ENCODE measurements around the gene PANK3.
"Not testable (repeated sequence)": the region's sequence is repeated elsewhere in the genome, so short reads cannot be mapped to it uniquely, and the experiment has no call there.

Gene PANK3

DNA sequence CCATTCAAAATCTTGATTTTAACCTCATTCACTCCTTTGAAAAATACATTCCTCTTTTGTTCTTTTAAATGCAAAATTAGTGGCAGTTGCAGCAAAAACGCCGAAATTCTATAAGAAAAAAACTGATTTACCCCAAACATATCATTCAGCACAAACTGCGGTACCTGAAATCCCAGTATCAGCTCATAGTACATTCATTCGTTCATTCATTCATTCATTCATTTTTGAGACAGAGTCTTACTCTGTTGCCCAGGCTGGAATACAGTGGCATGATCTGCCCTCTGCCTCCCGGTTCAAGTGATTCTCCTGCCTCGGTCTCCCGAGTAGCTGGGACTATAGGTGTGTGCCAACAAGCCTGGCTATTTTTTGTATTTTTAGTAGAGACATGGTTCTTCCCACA, 29.6 kb downstream of the PANK3 start:
- no peak for DNase-seq

DNA sequence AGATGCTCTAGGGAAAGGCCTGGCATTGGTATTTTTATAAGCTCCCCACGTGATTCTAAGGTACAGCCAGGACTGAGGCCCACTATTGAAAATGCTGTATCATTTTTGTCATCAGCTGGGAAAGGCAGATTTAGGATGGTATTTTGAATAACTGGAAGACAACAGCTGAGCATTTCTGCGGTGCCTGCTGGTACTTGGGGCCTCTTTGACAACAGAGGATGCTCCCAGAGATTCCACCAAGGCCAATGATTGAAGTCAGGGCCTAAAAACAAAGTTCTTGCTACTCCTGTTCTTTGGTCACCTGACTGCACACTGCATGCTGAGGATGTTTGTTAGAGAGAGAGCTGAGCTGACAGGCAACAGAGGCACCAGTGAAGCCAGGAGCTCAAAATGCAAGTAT, 42.0 kb downstream of the PANK3 start:
- no peak for DNase-seq

DNA sequence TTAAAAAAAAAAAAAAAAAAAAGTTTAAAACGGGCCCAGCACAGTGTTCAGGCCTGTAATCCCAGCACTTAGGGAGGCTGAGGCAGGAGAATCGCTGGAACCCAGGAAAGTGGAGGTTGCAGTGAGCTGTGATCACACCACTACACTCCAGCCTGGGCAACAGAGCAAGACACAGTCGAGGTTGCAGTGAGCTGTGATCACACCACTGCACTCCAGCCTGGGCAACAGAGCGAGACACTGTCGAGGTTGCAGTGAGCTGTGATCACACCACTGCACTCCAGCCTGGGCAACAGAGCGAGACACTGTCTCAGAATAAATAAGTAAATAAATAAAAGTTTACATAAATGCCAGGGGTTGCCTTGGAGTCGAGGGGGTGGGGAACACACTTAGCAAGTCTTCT, 44.8 kb downstream of the PANK3 start:
- DNase-seq: not testable (repeated sequence)

DNA sequence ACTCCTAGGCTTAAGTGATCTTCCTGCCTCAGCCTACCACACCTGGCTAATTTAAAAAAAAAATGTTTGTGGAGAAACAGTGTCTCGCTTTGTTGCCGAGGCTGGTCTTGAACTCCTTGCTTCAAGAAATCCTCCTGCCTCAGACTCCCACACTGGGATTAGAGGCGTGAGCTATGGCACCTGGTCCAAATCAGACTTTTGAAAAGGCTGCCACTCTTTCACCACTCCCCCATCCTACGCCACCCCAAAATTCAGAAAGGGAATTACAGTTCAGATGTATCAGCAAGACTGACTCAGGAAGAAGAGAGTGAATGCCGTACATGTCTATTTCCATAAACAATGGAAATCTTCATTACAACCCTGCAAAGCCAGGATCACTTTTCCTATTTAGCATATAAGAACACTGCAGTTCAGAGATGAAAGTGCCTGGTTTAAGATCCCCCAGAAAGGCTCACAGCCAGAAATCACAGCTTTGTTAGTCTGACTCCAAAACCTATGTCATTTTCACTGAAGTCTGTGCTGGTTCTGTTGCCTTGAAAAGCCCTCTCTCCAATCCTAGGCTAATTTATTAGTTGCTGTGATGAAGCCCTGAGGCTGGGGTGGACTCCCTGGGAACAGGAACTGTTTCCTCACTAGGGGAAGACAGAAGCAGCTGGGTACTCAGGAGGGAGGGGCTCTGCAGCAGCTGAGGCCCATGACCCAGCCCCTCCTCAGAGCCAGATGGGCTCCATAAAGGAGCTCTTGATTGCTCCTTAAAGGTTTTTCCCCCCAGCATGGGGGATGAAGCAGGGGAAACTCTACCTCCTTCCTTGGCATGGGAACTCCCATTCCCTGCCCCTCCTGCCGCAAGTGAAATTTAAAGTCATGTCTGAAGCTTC, 46.9 kb downstream of the PANK3 start:
- no peak for DNase-seq

DNA sequence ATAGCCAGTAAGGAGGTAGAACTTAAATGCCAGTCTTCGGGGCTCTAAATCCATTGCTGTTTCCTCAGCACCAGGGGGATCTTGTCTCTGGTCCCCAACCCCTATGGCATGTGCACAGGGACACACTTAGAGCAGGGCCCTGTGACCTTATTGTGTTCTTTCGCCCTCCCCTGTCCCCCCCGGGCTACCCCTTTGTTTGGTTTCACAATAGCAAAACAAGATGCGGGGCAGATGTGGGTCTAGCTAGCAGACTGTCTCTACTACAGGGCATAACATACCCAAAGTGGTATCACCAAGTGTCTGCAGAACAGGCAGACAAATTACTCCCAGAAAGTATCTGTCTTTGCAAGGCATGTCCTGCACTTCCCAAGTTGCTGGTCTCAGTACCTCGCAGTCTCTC, 48.0 kb downstream of the PANK3 start:
- DNase-seq: no peak

DNA sequence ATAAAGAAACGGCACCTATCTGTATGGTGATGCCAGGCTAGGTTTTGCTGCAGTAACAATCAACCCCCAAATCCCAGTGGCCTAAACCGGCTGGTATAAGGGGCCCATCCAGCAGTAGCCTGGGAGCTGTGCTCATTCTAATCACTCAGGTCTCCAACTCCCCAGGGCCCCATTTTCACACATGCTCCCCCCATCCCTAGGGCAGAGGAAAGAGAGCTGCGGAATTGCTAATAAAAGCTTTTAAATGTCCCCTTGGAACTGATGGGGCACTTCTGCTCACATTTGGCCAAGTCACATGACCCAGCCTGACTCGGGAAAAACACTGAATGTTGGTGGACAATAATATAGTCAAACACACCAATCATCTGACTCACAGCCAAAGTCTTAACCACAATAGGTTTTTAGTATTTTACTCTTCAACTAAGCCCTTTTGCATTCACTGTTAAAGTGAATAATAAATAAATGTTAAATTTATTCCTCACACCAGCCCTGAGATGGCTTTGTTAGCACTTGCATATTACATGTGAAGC, 48.5 kb downstream of the PANK3 start:
- DNase-seq: no peak

DNA sequence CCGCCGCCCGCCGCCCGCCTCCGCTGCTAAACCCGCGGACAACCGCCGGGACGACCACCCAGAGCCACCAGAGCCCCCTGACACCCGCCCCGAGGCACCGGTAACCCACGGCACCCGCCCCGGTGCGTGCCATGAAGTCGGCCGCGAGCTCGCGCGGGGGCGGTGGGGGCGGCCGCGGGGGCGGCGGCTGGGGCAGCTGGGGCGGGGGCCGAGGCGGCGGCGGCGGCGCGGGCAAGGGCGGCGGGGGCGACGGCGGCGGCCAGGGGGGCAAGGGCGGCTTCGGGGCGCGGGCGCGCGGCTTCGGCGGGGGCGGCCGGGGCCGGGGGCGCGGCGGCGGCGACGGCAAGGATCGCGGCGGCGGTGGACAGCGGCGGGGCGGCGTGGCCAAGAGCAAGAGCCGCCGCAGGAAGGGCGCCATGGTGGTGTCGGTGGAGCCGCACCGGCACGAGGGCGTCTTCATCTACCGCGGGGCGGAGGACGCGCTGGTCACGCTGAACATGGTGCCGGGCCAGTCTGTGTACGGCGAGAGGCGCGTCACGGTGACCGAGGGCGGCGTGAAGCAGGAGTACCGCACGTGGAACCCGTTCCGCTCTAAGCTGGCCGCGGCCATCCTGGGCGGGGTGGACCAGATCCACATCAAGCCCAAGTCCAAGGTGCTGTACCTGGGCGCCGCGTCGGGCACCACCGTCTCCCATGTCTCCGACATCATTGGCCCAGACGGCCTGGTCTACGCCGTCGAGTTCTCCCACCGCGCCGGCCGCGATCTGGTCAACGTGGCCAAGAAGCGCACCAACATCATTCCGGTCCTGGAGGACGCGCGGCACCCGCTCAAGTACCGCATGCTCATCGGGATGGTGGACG, 49.6 kb downstream of the PANK3 start:
- DNase-seq: no peak

DNA sequence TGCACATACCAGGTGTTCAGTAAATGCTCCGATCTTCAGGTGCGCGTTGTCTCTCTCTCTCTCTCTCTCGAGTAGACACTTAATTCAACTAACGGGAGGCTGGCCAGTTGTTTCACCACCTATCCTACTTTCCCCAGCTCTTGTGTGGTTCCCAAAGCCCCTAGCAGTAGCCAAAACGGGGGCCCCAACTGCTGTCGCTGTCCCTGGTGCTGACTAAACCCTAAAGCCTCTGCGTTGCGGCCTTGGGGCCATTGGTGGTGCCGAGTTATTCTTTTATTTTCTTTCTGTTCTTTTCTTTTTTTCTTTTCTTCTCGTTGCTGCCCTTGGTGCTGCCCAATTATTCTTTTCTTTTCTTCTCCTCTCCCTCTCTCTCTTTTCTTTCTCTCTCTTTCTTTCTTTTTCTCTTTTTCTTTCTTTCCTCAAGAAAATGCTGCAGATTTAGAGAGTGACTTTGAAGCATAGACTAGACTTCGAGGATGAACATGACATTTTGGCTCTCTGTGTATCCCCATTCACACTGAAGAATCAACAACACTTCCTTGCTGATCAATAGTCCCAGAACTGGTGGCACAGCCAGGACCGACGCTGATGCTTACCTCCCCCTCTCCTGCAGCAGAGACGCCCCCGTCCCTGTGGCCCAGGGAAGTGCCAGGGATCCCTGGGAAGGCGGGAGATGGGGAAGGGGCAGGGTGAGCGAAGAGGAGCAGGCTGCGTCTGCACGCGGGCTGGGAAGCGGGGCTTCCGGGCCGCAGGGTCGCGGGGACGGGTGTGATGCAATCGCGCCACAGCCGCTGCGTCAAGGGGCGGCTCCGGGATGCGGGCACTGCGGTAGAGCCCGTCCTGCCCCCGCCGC, 50.4 kb downstream of the PANK3 start, which contains the start of gene FBLL1:
Gene FBLL1, plus strand, starts transcription at position 785 of the 853 bp plus-strand sequence. CDS start 200 bp downstream, outside the sequence.
- peak; percentile 44 for DNase-seq

DNA sequence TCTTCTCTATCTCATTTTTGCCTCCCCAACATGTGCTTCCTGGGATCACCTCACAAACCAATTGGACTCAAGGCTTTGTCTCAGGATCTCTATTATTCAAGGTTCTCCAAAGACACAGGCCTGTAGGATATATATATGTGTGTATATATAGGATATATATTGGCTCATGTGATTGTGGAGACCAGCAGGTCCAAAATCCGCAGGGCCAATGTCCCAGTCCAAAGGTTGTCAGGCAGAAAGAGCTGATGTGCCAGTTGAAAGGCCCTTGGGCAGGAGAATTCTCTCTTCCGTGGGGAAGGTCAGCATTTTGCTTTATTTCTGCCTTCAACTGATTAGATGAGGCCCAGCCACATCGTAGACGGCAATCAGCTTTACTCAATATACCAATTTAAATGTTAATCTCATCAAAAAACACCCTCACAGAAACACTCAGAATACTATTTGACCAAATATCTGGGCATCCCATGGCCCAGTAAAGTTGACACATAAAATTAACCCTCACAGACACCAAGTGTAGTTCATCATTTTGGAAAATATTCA, 51.3 kb downstream of the PANK3 start:
- no peak for DNase-seq

DNA sequence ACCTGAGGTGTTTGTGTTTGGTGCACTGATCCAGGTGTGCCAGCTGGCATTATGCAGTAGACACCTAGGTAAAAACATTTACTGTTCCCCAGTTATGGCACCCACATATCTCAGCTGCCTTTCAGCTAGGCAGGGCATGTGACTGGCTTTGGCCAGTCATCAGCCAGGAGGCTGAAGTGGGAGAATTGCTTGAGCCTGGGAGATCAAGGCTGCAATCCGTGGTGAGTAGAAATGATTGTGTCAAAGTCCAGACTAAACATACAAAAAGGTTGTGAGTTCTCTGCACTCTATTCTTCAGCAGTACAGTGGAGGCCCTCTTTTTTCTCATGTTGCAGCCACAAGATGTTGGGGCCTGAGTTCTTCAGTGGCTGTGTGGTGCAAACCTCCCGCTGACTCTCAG, 53.3 kb downstream of the PANK3 start:
- no peak for DNase-seq

DNA sequence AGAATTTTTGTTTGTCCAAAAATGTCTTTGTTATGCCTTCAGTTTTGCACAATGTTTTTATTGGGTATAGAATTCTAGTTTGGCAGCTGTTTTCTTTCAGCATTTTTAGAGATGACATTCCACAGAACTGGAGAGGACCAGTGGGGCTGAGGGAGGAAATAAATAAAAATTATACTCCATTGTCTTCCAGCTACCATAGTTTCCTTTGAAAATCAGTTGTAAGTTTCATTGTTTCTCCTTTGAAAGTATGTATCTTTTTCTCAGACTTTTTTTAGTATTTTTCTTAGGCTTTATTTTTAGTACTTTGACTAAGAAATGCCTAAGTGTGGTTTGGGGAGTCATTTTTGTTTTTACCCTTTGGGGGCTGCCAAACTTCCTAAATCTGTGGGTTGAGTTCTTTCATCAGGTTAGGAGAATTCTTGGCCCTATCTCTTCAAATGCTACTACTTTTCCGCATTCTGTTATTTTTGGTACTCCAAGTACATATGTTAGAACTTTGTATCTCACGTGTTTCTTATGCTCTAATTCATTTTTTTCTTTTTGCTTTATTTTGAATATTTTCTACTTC, 65.2 kb downstream of the PANK3 start:
- DNase-seq: no peak

DNA sequence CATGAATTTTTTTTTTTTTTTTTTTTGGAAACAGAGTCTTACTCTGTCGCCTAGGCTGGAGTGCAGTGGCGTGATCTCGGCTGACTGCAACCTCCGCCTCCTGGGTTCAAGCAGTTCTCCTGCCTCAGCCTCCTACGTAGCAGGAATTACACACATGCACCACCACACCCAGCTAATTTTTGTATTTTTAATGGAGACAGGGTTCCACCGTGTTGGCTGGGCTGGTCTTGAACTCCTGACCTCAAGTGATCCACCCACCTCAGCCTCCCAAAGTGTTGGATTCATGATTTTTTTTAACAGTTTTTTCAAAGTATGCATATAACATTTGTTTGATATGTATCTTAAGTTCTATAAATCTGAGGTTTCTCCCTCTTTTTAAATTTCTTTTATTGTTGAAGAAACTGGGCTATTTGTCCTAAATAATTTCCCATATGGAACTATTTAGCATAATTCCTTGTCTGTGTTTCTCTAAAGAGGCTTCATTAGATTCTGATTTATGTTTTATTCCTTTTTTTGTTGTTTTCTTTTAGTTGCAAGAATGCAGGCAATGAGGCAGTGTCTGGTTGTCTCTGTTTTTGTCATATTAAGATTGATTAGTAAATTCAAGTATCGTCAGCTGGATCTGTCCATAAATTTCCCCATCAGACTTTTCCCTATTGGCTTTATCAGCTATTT, 76.5 kb downstream of the PANK3 start:
- no peak for DNase-seq
